Osteocyte (in vitro differentiated cells): ENCODE data around the gene HAUS3. TPM values are rescaled to one million over a fixed set of nuclear protein-coding genes. Genes with fewer than 3 reads are reported as not detected.

Experiments used
- DNase-seq: peaks from one replicate; pipeline ENCODE4 v3.0.0; 2021; ENCODE audit warnings: mixed read lengths; ENCODE audit not compliant: unreplicated experiment; ENCODE audit errors: extremely low spot score
- H3K27ac Mint-ChIP-seq: one replicate; pipeline ENCODE4 v1.8.0; 2021; ENCODE audit warnings: mild to moderate bottlenecking, mixed read lengths; ENCODE audit not compliant: unreplicated experiment
- H3K27me3 Mint-ChIP-seq: one replicate; pipeline ENCODE4 v1.8.0; 2021; ENCODE audit warnings: mixed read lengths; ENCODE audit not compliant: unreplicated experiment
- H3K36me3 Mint-ChIP-seq: one replicate; pipeline ENCODE4 v1.8.0; 2021; ENCODE audit warnings: mixed read lengths; ENCODE audit not compliant: unreplicated experiment
- H3K4me1 Mint-ChIP-seq: one replicate; pipeline ENCODE4 v1.8.0; 2021; ENCODE audit warnings: mixed read lengths; ENCODE audit not compliant: unreplicated experiment
- H3K4me3 Mint-ChIP-seq: one replicate; pipeline ENCODE4 v1.8.0; 2021; ENCODE audit warnings: mild to moderate bottlenecking, moderate library complexity, mixed read lengths; ENCODE audit not compliant: unreplicated experiment
- H3K9me3 Mint-ChIP-seq: one replicate; pipeline ENCODE4 v1.8.0; 2021; ENCODE audit warnings: mixed read lengths; ENCODE audit not compliant: unreplicated experiment
- CTCF ChIP-seq: fragments of 200-600 bp; sonication (generic); IDR thresholded peaks from 2 replicates; pipeline ENCODE4 v1.5.0; 2021; ENCODE audit warnings: antibody characterized with exemption, mild to moderate bottlenecking, moderate library complexity
- total RNA-seq: library from RNA; stranded (reverse); gene quantifications from 2 replicates; pipeline ENCODE4 v1.2.1, GENCODE V29; 2021

Gene HAUS3
- total RNA-seq, 1 donor from 2014 or later = 10.2 TPM

GRCh38 chr4:2265113-2266110, 23.5 kb upstream of the HAUS3 start:
- Mint-ChIP-seq H3K36me3 (no peaks in the 10 kb centered on the region), H3K4me3 (no peak overlapping the region)

GRCh38 chr4:2264481-2265041, 22.6 kb upstream of the HAUS3 start:
- no peak for DNase-seq
- no peak for TF ChIP-seq CTCF
- no peaks in the 10 kb centered on the region for H3K36me3 Mint-ChIP-seq
- no peaks in the 10 kb centered on the region for H3K9me3 Mint-ChIP-seq
- no peak overlapping the region for H3K4me3 Mint-ChIP-seq
- no peaks in the 10 kb centered on the region for H3K27me3 Mint-ChIP-seq
- no peak overlapping the region for H3K27ac Mint-ChIP-seq
- peaks cover 6% of the 10 kb centered on the region for H3K4me1 Mint-ChIP-seq

More at GRCh38 chr4:2265113-2266110, 23.5 kb upstream of the HAUS3 start:
- H3K27ac Mint-ChIP-seq = no peak overlapping the region
- peaks cover under 1% of the 10 kb centered on the region for H3K4me1 Mint-ChIP-seq
- DNase-seq = no peak
- TF ChIP-seq CTCF = no peak
- no peaks in the 10 kb centered on the region for H3K27me3 Mint-ChIP-seq
- H3K9me3 Mint-ChIP-seq = no peaks in the 10 kb centered on the region

- TF ChIP-seq CTCF = no peak
- Mint-ChIP-seq H3K36me3 (no peaks in the 10 kb centered on the region), H3K4me1 (peaks cover 6% of the 10 kb centered on the region), H3K27ac (no peak overlapping the region), H3K27me3 (no peaks in the 10 kb centered on the region), H3K9me3 (no peaks in the 10 kb centered on the region), H3K4me3 (no peak overlapping the region)
- DNase-seq = no peak
Observed at GRCh38 chr4:2263926-2264321, 22.0 kb upstream of the HAUS3 start.

GRCh38 chr4:2262944-2263250, 21.0 kb upstream of the HAUS3 start:
- Mint-ChIP-seq H3K27me3 (no peaks in the 10 kb centered on the region), H3K36me3 (no peaks in the 10 kb centered on the region), H3K27ac (peak overlapping the region; percentile 59), H3K4me1 (peaks cover 6% of the 10 kb centered on the region), H3K4me3 (peak overlapping the region; percentile 67), H3K9me3 (no peaks in the 10 kb centered on the region)
- DNase-seq = no peak
- TF ChIP-seq CTCF = no peak
